ENCODE measurements around the gene GDPD5. TPM values are rescaled to one million over a fixed set of nuclear protein-coding genes. Genes with fewer than 3 reads are reported as not detected.

The GDPD5 gene
- total and polyA plus RNA-seq, 9 donors: 3.8 to 15.8 (median 8.1) TPM

- no peak for DNase-seq
- H3K36me3 ChIP-seq: no peaks in the 10 kb centered on the region
- intact Hi-C loops (cut with DNase I): loop anchor here in 1 of 4 donors (10.0 kb wide), 1 partner anchor 136 kb away; no protein-coding TSS in a partner anchor
- H3K9me3 ChIP-seq: no peaks in the 10 kb centered on the region
- no peaks in the 10 kb centered on the region for H3K27me3 ChIP-seq
- no peak overlapping the region for H3K27ac ChIP-seq
- 85 to 96% (median 91%) methylated on average over 7 of the region's 7 CpGs for WGBS, 3 donors
- H3K4me1 ChIP-seq (ENCODE audit: insufficient read depth): peaks cover 3% of the 10 kb centered on the region
- H3K4me3 ChIP-seq: no peak overlapping the region
- TF ChIP-seq CTCF (IDR thresholded peaks at IDR 0.05): no peak
- TF ChIP-seq POLR2A (IDR thresholded peaks at IDR 0.05): no peak
- no peak for TF ChIP-seq EP300 (IDR thresholded peaks at IDR 0.05)
These were observed 5.1 kb downstream of the GDPD5 start for GRCh38 chr11:75520688-75521087.

DNA sequence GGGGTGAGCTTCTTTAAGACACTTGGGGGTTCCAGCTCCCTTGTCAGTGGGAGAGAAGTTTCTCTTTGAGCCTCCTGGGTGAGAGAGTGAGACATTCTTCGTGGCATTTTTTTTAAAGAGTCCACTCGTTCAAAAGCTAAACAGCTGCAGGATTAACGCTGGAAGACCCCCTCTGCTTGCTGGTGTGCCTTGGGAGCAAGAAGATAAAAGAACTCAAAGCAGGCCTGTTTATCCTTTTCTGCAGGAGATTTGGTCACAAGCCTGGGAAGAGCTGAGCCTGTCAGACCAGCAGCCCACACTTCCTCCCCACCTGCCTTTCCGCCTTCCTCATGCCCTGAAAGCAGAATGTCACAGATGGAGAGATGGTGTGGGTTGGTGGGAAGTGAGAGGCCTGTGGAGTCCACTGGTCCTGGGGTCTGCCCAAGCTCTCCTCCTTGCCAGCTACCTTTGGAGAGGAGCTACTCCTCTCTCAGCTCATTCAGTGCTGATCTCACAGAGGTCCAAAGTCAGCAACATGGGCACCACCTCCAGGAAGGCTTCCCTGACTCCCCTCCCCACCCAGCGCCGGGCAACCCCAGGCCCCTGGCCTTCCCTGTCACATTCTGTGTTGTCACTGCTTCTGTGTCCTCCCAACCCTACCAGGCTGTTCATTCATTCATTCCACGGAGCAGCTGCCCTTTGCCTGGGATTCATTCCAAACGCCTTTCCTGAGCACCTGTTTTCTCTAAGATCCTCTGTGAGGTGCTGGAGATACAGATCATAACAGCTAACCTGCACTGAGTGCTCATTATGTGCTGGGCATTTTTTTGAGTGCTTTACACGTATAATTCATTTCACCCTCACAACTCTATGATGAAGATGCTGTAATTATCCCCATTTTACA, 6.7 kb downstream of the GDPD5 start:
- H3K4me3 ChIP-seq: no peak overlapping the region
- 52 to 73% (median 60%) methylated on average over 9 of the region's 9 CpGs for WGBS, 3 donors
- H3K4me1 ChIP-seq (ENCODE audit: insufficient read depth): no peaks in the 10 kb centered on the region
- intact Hi-C loops (cut with DNase I): no loop called here
- H3K36me3 ChIP-seq: no peaks in the 10 kb centered on the region
- TF ChIP-seq CTCF (IDR thresholded peaks at IDR 0.05) (no peak), EP300 (IDR thresholded peaks at IDR 0.05) (no peak), POLR2A (IDR thresholded peaks at IDR 0.05) (no peak)
- H3K27ac ChIP-seq: no peak overlapping the region
- no peak for DNase-seq
- H3K9me3 ChIP-seq: no peaks in the 10 kb centered on the region
- no peaks in the 10 kb centered on the region for H3K27me3 ChIP-seq

- no peaks in the 10 kb centered on the region for H3K9me3 ChIP-seq
- H3K27ac ChIP-seq: no peak overlapping the region
- TF ChIP-seq POLR2A (IDR thresholded peaks at IDR 0.05) (no peak), CTCF (IDR thresholded peaks at IDR 0.05) (no peak), EP300 (IDR thresholded peaks at IDR 0.05) (no peak)
- H3K36me3 ChIP-seq: no peaks in the 10 kb centered on the region
- intact Hi-C loops (cut with DNase I): no loop called here
- H3K4me1 ChIP-seq (ENCODE audit: insufficient read depth): no peaks in the 10 kb centered on the region
- WGBS, 3 donors: 76 to 78% (median 78%) methylated on average over 3 of the region's 3 CpGs
- no peak for DNase-seq
- H3K4me3 ChIP-seq: no peak overlapping the region
- H3K27me3 ChIP-seq: no peaks in the 10 kb centered on the region
These were observed 7.6 kb downstream of the GDPD5 start for GRCh38 chr11:75518204-75518549.

- no peak overlapping the region for H3K4me3 ChIP-seq
- TF ChIP-seq EP300 (IDR thresholded peaks at IDR 0.05) (no peak), POLR2A (IDR thresholded peaks at IDR 0.05) (no peak), CTCF (IDR thresholded peaks at IDR 0.05) (no peak)
- intact Hi-C loops (cut with DNase I): no loop called here
- no peaks in the 10 kb centered on the region for H3K27me3 ChIP-seq
- H3K27ac ChIP-seq: no peak overlapping the region
- no peaks in the 10 kb centered on the region for H3K4me1 ChIP-seq (ENCODE audit: insufficient read depth)
- 92 to 94% (median 94%) methylated on average over 7 of the region's 7 CpGs for WGBS, 3 donors
- no peak for DNase-seq
- no peaks in the 10 kb centered on the region for H3K36me3 ChIP-seq
- H3K9me3 ChIP-seq: no peaks in the 10 kb centered on the region
These were observed 8.9 kb downstream of the GDPD5 start for GRCh38 chr11:75516886-75517285.

Data from ovary (tissue), 9 donors.